A673 (cell line): ENCODE data around the gene PPP1R3F.

Experiments used
- EZH2 ChIP-seq: fragments of 200-600 bp; sonication (generic); IDR thresholded peaks from 2 replicates; pipeline ENCODE4 v1.6.1; 2017; ENCODE audit warnings: borderline replicate concordance, low read depth, mild to moderate bottlenecking, mixed read lengths, antibody characterized with exemption, low read length; ENCODE audit not compliant: poor library complexity, severe bottlenecking
- TF ChIP-seq, protein P1 (sequence below): fragments of 300-800, 200-600 bp; sonication (generic); conservative IDR thresholded peaks from 2 replicates; pipeline ENCODE4 v1.5.1; 2017; ENCODE audit warnings: low read depth, mild to moderate bottlenecking, antibody characterized with exemption, low read length, moderate library complexity, mixed read lengths

DNA sequence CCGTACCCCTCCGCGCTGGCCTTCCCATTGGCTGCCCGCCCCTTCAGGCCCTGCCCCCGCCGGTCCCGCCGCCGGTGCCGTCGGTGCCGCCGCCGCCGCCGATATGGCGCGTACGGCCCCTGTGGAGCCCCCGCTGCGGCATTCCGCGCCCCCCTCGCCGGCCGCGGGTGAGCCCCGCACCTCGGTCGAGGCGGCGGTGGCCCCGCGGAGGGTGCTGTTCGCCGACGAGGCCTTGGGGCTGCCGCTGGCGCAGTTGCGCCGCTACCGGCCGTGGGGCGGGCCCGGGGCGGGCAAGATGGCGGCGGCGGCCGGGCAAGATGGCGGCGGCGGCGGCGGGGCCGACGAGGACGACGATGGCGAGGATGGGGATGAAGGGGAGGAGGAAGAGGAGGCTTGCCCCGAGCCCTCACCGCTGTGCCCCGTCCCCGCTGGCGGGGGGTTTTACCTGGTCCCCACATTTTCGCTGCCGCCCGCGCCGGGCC, at the start of gene PPP1R3F:
- TF ChIP-seq, protein P1, sequence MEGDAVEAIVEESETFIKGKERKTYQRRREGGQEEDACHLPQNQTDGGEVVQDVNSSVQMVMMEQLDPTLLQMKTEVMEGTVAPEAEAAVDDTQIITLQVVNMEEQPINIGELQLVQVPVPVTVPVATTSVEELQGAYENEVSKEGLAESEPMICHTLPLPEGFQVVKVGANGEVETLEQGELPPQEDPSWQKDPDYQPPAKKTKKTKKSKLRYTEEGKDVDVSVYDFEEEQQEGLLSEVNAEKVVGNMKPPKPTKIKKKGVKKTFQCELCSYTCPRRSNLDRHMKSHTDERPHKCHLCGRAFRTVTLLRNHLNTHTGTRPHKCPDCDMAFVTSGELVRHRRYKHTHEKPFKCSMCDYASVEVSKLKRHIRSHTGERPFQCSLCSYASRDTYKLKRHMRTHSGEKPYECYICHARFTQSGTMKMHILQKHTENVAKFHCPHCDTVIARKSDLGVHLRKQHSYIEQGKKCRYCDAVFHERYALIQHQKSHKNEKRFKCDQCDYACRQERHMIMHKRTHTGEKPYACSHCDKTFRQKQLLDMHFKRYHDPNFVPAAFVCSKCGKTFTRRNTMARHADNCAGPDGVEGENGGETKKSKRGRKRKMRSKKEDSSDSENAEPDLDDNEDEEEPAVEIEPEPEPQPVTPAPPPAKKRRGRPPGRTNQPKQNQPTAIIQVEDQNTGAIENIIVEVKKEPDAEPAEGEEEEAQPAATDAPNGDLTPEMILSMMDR = no peak
- no peak for TF ChIP-seq EZH2
